ENCODE data around the gene NFIB. TPM values are rescaled to one million over a fixed set of nuclear protein-coding genes. Genes with fewer than 3 reads are reported as not detected.

The NFIB gene
- total RNA-seq, 2 experiments from 2014 or later: 13.7 to 25.1 TPM

GRCh38 chr9:14081745-14082144 is 232.2 kb downstream of the NFIB start:
- intact Hi-C loops (cut with micrococcal nuclease; ENCODE audit: unreplicated experiment): loop anchor here (5.0 kb wide), 1 partner anchor 271 kb away; no protein-coding TSS in a partner anchor
- ChIA-PET CTCF (ENCODE audit: unreplicated experiment) (no interaction called here), POLR2A (interaction anchor here (0.6 to 1.2 kb wide), 2 partner anchors 16 to 23 kb away, joined by 3 read pairs; no protein-coding TSS in a partner anchor)
- DNase-seq (ENCODE audit: low spot score): no peak
- Histone ChIP-seq H3K36me3 (ENCODE audit: insufficient read depth, low read length) (no peaks in the 10 kb centered on the region), H3K4me1 (ENCODE audit: insufficient read depth, low read length, poor library complexity, severe bottlenecking) (no peaks in the 10 kb centered on the region), H2AFZ (ENCODE audit: low read length) (no peak overlapping the region), H3K4me2 (ENCODE audit: low read length) (no peak overlapping the region), H3K79me2 (ENCODE audit: insufficient read depth, low read depth, low read length) (no peaks in the 10 kb centered on the region), H3K27ac (ENCODE audit: low read depth, low read length, poor library complexity, severe bottlenecking) (no peak overlapping the region), H3K4me3 (ENCODE audit: low read depth, low read length, poor library complexity, severe bottlenecking) (no peak overlapping the region), H3K9me3 (ENCODE audit: low read length) (no peaks in the 10 kb centered on the region), H3K9me2 (ENCODE audit: insufficient read depth, low read length) (no peaks in the 10 kb centered on the region), H4K20me1 (ENCODE audit: insufficient read depth, low read length) (no peaks in the 10 kb centered on the region)
- BruUV-seq (replicated peaks): no TSS peak
- TF ChIP-seq CTCF (conservative IDR thresholded peaks at IDR 0.05; ENCODE audit: low read length): no peak
- TF ChIP-seq EZH2phosphoT487 (IDR thresholded peaks at IDR 0.05; ENCODE audit: borderline replicate concordance, low read depth, low read length): no peak

- Histone ChIP-seq H3K79me2 (ENCODE audit: insufficient read depth, low read depth, low read length) (no peaks in the 10 kb centered on the region), H3K9me3 (ENCODE audit: low read length) (no peaks in the 10 kb centered on the region), H3K4me3 (ENCODE audit: low read depth, low read length, poor library complexity, severe bottlenecking) (no peak overlapping the region), H3K4me1 (ENCODE audit: insufficient read depth, low read length, poor library complexity, severe bottlenecking) (no peaks in the 10 kb centered on the region), H2AFZ (ENCODE audit: low read length) (no peak overlapping the region), H3K9me2 (ENCODE audit: insufficient read depth, low read length) (no peaks in the 10 kb centered on the region), H3K27ac (ENCODE audit: low read depth, low read length, poor library complexity, severe bottlenecking) (no peak overlapping the region), H4K20me1 (ENCODE audit: insufficient read depth, low read length) (no peaks in the 10 kb centered on the region), H3K4me2 (ENCODE audit: low read length) (no peak overlapping the region), H3K36me3 (ENCODE audit: insufficient read depth, low read length) (no peaks in the 10 kb centered on the region)
- POLR2A ChIA-PET: interaction anchor here (0.6 kb wide), 2 partner anchors 16 to 563 kb away, joined by 3 read pairs; no protein-coding TSS in a partner anchor
- no TSS peak for BruUV-seq (replicated peaks)
- CTCF ChIA-PET (ENCODE audit: unreplicated experiment): no interaction called here
- TF ChIP-seq CTCF (conservative IDR thresholded peaks at IDR 0.05; ENCODE audit: low read length) (no peak), EZH2phosphoT487 (IDR thresholded peaks at IDR 0.05; ENCODE audit: borderline replicate concordance, low read depth, low read length) (no peak)
- intact Hi-C loops (cut with micrococcal nuclease; ENCODE audit: unreplicated experiment): loop anchor here (5.0 kb wide), 1 partner anchor 271 kb away; no protein-coding TSS in a partner anchor
- DNase-seq (ENCODE audit: low spot score): peak; percentile 22
Measured at GRCh38 chr9:14080959-14081542, 232.9 kb downstream of the NFIB start.

- Histone ChIP-seq H2AFZ (ENCODE audit: low read length) (no peak overlapping the region), H3K27ac (ENCODE audit: low read depth, low read length, poor library complexity, severe bottlenecking) (no peak overlapping the region), H3K4me3 (ENCODE audit: low read depth, low read length, poor library complexity, severe bottlenecking) (no peak overlapping the region), H3K4me2 (ENCODE audit: low read length) (no peak overlapping the region), H3K36me3 (ENCODE audit: insufficient read depth, low read length) (no peaks in the 10 kb centered on the region), H3K4me1 (ENCODE audit: insufficient read depth, low read length, poor library complexity, severe bottlenecking) (no peaks in the 10 kb centered on the region), H3K9me3 (ENCODE audit: low read length) (no peaks in the 10 kb centered on the region), H3K79me2 (ENCODE audit: insufficient read depth, low read depth, low read length) (no peaks in the 10 kb centered on the region), H4K20me1 (ENCODE audit: insufficient read depth, low read length) (no peaks in the 10 kb centered on the region), H3K9me2 (ENCODE audit: insufficient read depth, low read length) (no peaks in the 10 kb centered on the region)
- no TSS peak for BruUV-seq (replicated peaks)
- CTCF ChIA-PET (ENCODE audit: unreplicated experiment): no interaction called here
- intact Hi-C loops (cut with micrococcal nuclease; ENCODE audit: unreplicated experiment): no loop called here
- TF ChIP-seq CTCF (conservative IDR thresholded peaks at IDR 0.05; ENCODE audit: low read length) (no peak), EZH2phosphoT487 (IDR thresholded peaks at IDR 0.05; ENCODE audit: borderline replicate concordance, low read depth, low read length) (no peak)
- POLR2A ChIA-PET: interaction anchor here (0.6 kb wide), 1 partner anchor 416 kb away, joined by 5 read pairs; no protein-coding TSS in a partner anchor
- DNase-seq (ENCODE audit: low spot score): no peak
Measured at GRCh38 chr9:14079440-14079839, 234.5 kb downstream of the NFIB start.
